ENCODE data around the gene MARS2.
A peak's percentile ranks its signal among the peaks of the same experiment; 100 is the strongest.
"Not testable (repeated sequence)": the region's sequence is repeated elsewhere in the genome, so short reads cannot be mapped to it uniquely, and the experiment has no call there.

Gene MARS2

GRCh38 chr2:197705121-197705911, at the start of gene MARS2:
Gene MARS2 (plus strand): TSS chr2:197705369. CDS start chr2:197705406, 37 bp downstream.
- peak; percentile 93 for DNase-seq

- no peak for DNase-seq
These were observed 47.6 kb upstream of the MARS2 start for GRCh38 chr2:197657562-197657961.

- DNase-seq = no peak
These were observed 43.5 kb upstream of the MARS2 start for GRCh38 chr2:197661626-197662025.

GRCh38 chr2:197666277-197666676, 38.9 kb upstream of the MARS2 start:
- no peak for DNase-seq

- DNase-seq = no peak
These were observed 36.9 kb upstream of the MARS2 start for GRCh38 chr2:197668296-197668695.

- DNase-seq = no peak
These were observed 36.1 kb upstream of the MARS2 start for GRCh38 chr2:197669077-197669476.

GRCh38 chr2:197672371-197672893, 32.7 kb upstream of the MARS2 start:
- no peak for DNase-seq

- DNase-seq = no peak
These were observed 32.1 kb upstream of the MARS2 start for GRCh38 chr2:197673106-197673505.

- no peak for DNase-seq
These were observed 31.6 kb upstream of the MARS2 start for GRCh38 chr2:197673606-197674005.

GRCh38 chr2:197674060-197674459, 31.1 kb upstream of the MARS2 start:
- DNase-seq = no peak

- no peak for DNase-seq
These were observed 30.6 kb upstream of the MARS2 start for GRCh38 chr2:197674591-197674990.

- DNase-seq = no peak
These were observed 29.9 kb upstream of the MARS2 start, which contains the start of gene RFTN2 for GRCh38 chr2:197675246-197675645. Gene RFTN2 (minus strand): TSS chr2:197675587. CDS start chr2:197675458, 129 bp downstream.

GRCh38 chr2:197675711-197676188, 29.4 kb upstream of the MARS2 start:
- no peak for DNase-seq

GRCh38 chr2:197677056-197677455, 28.1 kb upstream of the MARS2 start:
- no peak for DNase-seq

GRCh38 chr2:197677483-197677882, 27.7 kb upstream of the MARS2 start:
- DNase-seq = no peak

- DNase-seq = not testable (repeated sequence)
These were observed 10.0 kb upstream of the MARS2 start for GRCh38 chr2:197695206-197695605.

GRCh38 chr2:197695971-197696370, 9.2 kb upstream of the MARS2 start:
- DNase-seq = not testable (repeated sequence)

GRCh38 chr2:197696571-197696970, 8.6 kb upstream of the MARS2 start:
- not testable (repeated sequence) for DNase-seq

- DNase-seq = not testable (repeated sequence)
These were observed 5.4 kb upstream of the MARS2 start for GRCh38 chr2:197699724-197700123.

- DNase-seq = no peak
These were observed 4.2 kb upstream of the MARS2 start for GRCh38 chr2:197700960-197701359.

- no peak for DNase-seq
These were observed 592 bp upstream of the MARS2 start for GRCh38 chr2:197704434-197705120.

- peak; percentile 26 for DNase-seq
These were observed 1.0 kb downstream of the MARS2 start for GRCh38 chr2:197705912-197706838.

- no peak for DNase-seq
These were observed 1.7 kb downstream of the MARS2 start for GRCh38 chr2:197706839-197707207.

Data from stimulated activated CD4-positive, alpha-beta T cell treated with anti-CD3 and anti-CD28 coated beads, Interleukin-12 subunit alpha, Interleukin-12 subunit beta, amount 100 ng/mL, for 4 hours (primary cell).